ENCODE data around the gene VSX2.

Gene VSX2

DNA sequence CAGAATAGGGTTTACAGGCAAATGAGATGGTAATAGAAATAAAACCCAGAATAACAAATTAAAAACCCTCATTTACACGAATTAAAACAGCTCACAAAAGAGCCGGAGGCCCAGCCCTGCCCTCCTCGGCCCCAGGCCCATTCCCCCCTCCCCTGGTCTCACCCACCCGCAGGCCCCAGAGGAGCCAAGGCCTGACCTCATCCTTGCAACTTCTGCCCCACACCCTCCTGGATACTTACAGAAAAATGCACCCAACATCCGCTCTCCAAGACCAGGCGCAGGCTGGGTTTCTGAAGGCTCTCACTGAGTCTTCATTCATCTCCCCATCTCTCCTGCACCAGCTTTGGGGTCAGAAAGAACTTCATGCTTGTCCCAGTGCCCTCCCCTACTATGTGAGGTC is 16.2 kb upstream of the VSX2 start:
- no peak for DNase-seq

DNA sequence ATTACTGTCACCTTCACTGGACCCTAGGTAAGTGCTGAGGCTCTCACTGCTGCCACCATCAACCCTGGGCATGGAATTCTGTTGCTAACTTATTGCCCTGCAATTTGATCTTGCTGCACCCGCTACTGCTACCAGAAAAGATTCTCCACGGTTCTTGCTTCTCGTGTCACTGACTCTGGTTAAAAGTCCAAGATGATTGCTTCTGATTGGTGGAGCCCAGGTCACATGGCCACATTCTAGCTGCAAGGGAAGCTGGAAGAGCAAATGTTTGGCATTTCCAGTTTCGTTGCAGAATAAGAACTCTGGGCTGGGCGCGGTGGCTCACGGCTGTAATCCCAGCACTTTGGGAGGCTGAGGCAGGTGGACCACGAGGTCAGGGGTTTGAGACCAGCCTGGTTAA is 7.5 kb upstream of the VSX2 start:
- no peak for DNase-seq

DNA sequence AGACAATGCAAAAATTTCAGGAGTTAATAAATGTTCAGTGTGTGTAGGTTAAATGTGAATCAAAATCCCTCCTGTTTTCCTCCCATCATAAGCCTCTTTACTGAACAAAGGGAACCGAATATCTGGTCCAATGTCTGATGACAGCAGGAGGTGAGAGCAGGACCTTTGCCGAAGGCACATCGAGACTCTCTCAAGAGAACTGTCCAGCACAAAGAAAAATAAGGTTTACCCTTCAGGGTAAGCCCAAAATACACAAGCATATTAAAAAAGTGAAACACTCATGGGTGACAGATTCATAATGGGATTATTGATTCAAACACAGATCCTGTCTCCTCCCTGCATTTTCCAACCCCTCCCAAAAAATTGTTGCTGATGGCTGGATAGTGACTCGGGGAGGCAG is 4.2 kb upstream of the VSX2 start:
- no peak for DNase-seq

DNA sequence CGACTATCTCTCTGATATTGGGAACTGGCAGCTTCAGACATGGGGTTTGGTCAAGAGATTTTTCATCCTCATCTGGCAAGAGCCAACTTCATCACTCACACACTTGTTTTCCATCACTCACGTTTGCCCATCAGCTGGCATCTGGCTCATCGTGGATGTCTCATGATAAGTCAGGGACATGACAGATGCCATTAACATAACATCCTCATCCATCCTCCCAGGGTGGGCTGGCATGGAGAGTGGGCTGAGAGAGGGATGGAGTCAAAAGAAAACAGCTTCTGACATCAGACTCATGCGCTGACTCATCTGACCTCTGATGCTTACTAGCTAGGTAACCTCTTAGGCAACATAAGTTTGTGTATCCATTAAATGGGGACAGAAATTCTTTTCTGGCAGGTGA is 1.8 kb upstream of the VSX2 start:
- DNase-seq: no peak

DNA sequence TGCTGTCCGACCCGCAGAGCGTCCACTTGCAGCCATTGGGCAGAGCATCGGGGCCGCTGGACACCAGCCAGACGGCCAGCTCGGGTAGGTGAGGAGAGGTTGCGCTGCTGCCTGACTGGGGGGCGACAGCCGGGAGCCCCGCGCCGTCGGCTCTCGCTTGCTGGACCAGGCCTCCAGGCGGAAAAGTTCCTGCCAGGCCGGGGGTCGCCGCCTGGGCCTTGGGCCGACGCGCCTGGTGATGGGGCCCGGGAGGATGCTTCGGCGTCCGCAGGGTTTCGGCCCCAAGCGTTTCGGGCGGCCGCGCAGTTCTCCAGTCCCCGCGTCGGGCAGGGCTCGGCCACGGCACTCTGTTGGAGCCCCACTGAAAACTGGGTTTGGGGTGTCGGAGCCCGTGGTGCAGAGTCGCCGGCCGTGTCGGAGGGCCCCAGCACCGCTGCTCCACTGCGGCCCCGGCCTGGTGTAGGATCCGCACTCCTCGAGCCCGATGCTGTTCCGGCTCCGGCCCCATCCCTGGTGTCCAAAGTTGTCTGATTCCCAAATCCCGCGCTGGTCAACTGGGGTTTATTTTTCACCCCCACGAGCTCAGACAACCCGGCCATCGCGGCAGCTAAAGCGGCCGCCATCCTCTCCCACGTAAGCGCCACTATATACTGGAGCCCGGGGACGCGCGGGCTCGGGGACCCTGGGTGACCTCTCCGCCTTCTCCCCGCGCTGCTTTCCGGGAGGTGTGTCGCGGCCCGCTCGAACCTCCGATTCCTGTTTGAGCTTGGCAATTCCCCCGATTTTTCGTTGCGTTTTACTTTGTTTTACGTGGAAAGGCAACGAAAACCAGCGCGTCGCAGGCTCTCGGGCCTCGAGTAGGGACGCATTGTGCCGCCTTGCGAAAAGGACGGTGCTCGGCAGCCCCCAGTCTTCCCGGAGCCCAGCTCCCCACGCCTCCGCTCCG is 872 bp downstream of the VSX2 start:
- DNase-seq: no peak

DNA sequence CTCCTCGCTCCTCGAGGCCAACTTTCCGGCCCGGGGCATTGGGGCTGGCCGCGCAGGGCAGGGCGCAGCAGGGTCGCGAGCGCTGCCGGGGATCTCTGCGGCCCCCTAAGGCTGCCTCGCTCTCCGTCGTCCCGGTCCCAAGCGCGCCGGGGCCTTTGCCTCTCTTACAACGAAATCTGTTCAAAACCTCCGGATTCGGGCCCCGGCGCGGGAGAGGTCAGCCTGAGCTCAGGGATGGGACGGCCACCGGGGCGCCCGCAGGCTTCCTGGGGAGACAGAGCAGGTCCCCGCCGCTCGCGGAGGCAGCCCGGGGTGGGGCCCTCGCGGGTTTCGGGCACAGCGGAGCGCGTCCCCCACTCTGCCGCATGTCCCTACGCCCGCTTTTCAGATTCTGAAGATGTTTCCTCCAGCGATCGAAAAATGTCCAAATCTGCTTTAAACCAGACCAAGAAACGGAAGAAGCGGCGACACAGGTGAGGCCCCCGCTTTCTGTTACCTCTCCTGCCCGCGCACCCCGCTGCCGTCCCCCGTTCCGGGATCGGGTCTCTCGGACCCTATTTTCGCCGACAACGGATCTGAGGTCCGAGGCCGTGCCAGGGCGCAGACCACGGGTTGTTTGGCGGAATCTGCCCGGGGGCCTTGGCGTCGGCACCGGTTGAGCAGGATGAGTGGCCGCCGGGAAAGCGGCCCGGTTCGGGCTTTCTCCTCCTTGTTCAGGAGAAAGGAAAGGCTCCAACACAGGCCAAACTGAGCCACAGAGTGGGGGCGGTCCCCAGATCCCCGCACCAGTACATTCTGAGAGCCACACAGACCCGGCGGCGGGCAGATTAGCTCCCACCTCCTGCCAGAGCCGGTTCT is 1.8 kb downstream of the VSX2 start:
- DNase-seq: no peak

DNA sequence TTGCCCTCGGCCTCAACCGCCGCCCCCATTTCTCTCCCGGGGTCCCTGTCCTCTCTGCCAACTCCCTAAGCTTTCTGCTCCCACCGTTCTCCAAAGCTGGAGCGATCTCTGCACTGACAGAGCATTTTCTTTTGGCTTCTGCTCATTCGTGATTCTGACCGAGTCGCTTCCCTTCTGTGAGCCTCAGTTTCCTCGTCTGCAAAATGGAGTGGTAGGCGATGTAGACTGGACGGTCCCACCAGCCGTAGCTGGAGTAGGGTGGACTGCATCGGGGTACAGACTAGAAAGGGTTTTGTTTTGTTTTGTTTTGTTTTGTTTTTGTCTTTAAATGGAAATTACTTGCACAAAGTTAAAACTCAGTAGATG is 2.4 kb downstream of the VSX2 start:
- no peak for DNase-seq

DNA sequence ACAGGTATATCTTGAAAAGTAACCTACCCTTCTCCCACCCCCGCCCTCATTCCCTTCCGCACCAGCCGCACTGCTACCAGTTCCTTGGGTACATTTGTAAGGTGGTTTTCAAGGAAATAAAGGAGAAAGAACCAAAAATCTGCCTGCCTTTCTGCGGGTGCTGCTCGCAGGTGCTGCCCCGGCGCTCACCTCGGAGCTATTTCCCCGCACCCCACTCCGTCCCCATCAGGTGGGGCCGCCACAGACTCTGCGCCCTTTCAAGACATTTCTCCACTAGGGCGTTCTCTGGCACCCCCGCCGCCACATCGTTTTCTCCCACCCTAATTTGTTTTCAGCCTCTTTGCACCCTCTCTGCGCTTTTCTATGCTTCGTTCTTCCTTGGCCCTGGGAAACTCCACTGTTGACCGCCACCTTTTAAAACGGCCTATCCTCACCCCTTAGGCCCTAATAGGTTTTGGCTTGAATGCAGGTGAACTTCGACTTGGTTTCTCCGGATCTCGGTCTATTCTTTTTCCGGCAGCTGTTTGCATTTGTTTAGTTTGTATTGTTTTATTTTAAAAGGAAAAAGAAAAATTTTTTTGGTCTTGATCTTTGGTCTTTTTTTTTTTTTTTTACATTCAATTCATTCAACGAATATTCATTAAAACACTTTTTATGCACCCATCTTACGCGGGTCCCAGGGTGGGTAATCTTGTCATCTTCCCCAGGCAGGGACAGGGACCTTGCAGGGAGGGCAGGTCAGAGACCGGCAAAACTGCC is 3.0 kb downstream of the VSX2 start:
- no peak for DNase-seq

DNA sequence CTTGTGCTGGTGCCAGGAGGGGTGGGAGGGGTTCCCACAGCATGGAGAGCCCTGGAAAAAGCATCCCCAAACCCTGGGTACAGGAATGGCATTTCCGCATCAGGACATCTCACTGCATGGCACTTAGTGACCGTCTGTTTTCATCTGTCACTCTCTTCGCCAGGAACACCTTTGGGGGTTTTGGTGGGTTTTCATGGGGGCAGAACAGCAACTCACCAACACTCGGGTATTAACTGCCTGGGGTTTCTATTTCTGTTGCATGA is 3.5 kb downstream of the VSX2 start:
- DNase-seq: no peak

DNA sequence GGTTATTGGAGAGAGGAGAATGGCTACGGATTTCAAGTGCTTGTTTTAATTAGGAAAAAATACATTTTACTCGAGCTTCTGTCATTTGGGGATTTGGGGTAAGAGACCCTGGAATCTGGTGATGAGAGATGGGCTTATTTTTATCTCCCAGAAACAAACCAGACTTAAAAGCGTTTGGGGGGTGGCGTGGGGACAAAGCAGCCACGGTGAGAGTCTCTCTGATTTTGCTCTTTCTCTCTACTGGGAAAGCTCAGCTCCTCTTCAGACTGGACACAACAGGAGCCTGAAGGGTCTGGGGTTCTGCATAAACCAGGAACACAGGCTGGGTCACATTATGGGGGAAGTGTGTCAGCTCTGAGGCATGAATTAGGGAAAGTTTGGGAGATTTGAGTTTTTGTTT is 3.8 kb downstream of the VSX2 start:
- no peak for DNase-seq

DNA sequence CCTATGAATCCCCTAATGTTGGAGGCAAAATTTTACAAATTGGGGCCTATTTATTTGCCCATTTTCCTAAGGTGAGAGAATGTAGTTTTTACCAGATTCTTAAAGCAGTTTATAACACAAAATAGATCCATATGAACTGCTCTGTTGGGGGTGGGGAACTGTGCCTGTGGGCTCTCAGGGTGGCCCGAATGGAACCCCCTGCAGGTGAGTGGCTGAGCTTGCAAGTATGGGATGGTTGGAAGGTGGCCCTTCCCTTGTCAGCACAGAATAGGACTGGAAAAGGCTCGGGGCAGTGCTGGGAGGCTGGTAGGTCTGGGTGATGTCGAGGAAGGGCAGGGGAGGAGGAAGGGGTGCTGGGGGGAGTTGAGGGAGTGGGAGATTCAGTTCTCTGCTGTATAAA is 4.9 kb downstream of the VSX2 start:
- no peak for DNase-seq

DNA sequence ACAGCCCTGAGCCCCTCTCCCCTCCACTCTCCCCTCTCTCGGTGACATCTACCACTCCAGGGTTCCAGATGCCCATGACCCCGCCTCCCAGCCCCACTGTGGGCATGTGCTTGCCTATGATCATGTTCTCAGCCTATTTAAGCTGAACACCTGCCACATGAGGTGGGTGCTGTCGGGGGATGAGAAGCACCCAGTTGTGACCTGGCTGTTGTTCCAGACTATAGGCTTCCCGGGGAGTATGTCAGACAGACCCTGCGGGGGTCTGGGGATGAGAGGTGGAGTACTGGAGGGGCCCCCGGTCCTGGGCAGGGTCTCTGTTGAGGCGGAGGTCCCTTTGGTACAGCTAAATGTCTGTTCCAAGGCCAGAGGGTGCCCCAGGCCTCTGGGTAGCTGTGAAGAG is 6.0 kb downstream of the VSX2 start:
- no peak for DNase-seq

DNA sequence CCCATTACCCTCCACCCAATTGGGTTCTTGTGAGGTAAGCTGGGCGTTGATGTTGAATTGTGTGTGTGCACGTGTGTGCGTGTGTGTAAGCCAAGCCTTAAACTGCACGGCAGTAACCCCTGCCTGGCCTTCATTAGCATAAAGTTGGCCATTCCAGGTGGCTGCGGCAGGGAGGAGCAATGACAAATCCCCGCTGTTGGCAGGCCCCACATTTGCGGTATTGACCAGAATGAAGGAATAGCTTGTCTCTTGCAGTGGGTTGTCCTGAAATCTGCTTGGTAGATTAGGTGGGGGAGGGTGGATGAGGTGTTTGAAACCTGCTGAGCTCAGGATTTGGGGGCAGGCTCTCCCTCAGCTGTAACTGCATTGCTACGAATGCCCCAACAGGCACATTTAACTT is 7.3 kb downstream of the VSX2 start:
- DNase-seq: no peak

DNA sequence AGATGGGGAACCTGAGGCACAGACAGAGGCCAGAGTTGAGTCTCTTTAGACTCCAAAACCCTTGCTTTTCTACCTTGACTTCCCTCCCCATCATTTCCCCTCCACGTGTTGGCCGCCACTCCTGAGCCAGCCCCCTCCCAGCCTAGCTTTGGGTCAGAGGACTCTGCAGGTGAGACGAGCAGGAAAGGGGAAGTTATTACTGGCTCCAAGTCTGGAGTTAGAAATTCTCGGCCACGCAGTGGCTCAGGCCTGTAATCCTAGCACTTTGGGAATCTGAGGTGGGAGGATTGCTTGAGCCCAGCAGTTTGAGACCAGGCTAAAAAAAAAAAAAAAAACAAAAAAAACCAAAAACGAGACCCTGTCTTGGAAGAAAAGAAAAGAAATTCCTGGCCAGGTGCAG is 8.8 kb downstream of the VSX2 start:
- DNase-seq: no peak

DNA sequence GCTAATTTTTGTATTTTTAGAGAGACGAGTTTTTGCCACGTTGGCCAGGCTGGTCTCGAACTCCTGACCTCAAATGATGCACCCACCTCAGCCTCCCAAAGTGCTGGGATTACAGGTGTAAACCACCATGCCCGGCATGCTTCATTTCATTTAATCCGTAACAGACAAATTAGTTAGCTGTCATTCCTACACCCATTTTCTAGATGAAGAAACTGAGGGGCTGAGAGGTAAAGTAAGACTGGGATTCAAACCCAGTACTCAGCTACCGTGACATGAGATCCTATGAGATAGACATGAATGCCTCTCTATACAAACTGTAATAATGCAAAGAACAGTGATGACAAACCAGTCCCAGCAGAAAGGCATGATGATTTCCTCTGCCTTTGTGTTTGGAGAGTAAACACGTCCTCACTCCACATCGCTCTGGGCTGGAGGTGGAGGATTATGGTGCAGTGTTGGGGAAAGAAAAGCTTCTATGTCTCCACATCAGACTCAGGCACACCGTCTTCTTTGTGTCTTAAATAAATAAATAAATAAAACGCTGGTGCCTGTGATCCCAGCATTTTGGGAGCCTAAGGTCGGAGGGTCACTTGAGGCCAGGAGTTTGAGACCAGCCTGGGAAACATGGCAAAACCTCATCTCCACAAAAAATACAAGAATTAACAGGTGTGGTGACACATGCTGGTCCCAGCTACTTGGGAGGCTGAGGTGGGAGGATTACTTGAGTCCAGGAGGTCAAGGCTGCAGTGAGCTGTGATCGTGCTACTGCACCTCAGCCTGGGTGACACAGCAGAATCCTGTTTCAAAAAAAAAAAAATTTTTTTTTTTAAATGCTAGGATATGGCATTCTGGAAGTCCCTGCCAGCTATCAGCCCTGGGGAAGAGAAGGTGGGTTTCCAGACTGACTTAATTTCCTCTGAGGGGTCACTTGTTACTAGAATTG is 10.5 kb downstream of the VSX2 start:
- DNase-seq: no peak

DNA sequence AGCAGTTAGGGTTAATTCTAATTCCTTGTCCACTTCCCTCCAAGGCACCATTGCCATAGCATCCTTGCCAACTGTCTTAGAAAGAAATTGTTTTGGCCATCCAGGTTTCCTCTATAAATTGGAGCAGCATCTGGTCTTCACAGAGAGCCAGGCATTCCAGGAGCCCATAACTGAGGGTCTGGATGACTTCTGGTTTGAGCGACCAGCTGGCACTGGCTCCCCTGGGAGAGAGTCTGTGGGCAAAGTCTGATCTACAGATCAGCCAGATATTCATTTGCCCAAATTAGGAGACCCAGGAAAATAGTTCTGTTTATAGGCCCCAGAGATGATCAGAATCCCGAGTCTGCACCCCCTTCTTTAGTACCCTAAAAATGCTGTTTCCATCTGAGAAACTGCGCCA is 16.0 kb downstream of the VSX2 start:
- DNase-seq: no peak

DNA sequence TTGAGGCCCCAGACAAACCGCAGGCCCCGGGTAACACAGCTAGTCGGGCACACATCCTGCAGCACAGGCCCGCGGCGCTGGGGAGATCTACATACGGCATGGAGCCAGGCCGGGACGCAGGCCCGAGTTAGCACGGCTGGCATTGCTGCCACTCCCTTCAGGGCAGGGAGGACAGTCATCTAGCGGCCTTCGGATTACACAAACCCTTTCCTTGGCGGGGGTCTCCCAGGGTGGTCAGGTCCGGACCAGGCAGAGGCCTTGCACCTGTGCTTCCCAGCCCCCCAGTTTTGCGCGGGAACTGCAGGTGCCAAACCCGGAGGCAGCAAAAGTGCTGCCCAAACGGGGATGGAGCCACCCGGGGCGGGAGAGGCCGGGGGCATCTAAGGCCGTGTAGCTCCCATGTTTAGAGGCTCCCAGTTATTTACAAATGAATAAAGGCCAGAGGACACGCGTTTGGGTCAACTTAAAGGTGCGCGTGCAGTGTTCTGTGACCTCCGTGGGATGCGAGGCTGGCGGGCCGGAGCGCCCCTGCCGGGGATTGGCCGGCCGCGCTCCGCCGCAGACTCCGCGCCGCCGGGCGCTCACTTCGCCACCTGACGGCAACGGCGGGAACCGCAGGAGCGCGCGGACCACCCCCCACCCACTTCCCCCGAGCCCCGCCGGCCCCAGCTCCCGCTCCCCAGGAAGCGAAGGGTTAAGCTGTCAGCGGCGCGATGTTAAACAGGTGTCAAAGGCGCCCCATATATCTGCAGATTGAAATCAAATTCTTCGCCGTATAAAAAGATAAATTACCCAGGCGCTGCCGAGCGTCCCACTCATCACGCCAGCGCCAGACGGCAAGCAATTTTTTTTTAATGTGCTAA is 18.1 kb downstream of the VSX2 start:
- DNase-seq: peak in 1 of 2 experiments; percentile 13

DNA sequence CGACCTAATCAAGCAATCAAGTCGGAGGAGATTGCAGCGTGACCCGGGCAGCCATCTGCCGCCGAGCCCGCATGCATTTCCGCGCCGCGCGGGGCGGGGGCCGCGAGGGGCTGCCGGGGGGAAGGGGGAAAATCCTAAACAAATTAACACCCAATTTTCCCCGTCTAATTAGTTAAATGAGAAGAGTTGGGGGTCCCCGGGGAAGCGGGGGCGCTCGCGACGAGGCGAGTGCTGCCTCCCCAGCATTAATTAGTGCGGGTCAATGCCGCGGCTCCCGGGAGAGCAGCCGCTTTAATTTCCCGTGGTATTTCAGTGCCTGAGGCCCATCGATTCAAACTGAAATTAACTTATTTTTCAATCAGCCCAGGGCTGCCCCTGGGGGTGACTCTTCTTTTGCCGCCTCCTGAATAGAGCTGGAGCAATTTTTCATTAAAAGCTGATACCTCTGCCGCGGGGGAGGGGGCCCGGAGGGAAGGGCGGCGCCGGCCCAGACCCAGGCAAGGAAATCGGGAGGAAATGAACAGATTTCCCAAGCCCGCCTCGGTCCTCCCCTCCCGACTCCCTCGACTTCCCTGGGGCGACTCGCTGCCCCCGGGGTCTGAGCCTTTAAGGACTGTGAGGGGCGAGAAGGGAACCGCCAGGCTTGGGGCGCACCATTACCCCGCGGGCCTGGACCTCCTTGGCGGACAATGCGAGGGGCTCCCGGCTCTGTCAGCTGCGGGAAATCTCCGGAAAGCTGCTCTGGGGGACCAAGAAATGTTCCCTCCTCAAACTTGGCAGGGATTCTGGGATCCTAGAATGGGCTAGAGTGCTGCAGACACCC is 18.9 kb downstream of the VSX2 start:
- no peak for DNase-seq

DNA sequence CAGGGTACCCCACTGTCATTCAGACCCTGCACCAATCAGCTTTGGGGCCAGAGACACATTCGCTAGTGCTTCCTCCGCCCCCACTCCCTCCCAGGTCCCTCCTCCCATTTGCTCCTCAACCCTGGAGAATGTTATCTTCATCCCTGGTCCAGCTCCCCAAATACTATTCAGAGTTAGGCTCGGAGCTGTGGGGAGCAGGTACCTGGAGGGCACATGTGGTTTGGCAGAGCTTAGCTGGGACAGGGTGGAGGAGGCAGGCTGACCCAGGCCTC is 19.5 kb downstream of the VSX2 start:
- DNase-seq: no peak

DNA sequence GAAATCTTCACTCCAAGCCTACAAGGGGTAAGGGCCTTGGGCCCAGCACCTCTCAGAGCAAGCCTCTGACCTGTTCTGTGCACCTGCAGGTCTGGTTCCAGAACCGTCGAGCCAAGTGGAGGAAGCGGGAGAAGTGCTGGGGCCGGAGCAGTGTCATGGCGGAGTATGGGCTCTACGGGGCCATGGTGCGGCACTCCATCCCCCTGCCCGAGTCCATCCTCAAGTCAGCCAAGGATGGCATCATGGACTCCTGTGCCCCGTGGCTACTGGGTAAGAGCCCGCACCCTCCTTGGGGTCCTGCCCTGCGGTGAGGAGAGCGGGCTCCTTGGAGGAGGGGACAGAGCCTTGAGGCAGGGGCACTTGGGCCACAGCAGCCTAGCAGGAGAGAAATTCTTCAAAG is 20.3 kb downstream of the VSX2 start:
- no peak for DNase-seq

All from SW 1271 (cell line).